Activated naive CD4-positive, alpha-beta T cell treated with anti-CD3 and anti-CD28 coated beads, Interleukin-2, amount 50 U/mL, for 24 hours (primary cell): ENCODE data around the gene KCNRG.
A peak's percentile ranks its signal among the peaks of the same experiment; 100 is the strongest.
"Not testable (repeated sequence)": the region's sequence is repeated elsewhere in the genome, so short reads cannot be mapped to it uniquely, and the experiment has no call there.

Source experiments
- H3K27ac Mint-ChIP-seq: one replicate; pipeline ENCODE4 v1.8.0; 2021; ENCODE audit warnings: mild to moderate bottlenecking, mixed read lengths
- H3K27me3 Mint-ChIP-seq: one replicate; pipeline ENCODE4 v1.8.0; 2021; ENCODE audit warnings: mixed read lengths
- H3K36me3 Mint-ChIP-seq: one replicate; pipeline ENCODE4 v1.8.0; 2021; ENCODE audit warnings: mixed read lengths
- H3K4me1 Mint-ChIP-seq: one replicate; pipeline ENCODE4 v1.8.0; 2021; ENCODE audit warnings: mixed read lengths
- H3K4me3 Mint-ChIP-seq: one replicate; pipeline ENCODE4 v1.8.0; 2021; ENCODE audit warnings: mild to moderate bottlenecking, mixed read lengths
- H3K9me3 Mint-ChIP-seq: one replicate; pipeline ENCODE4 v1.8.0; 2021; ENCODE audit warnings: mixed read lengths

Gene KCNRG

GRCh38 chr13:50015258-50015657 lies at the start of gene KCNRG:
Gene KCNRG, plus strand, starts transcription at chr13:50015444. Its CDS starts 50 bp downstream, at chr13:50015494.
- Mint-ChIP-seq H3K4me1 (peaks cover 54% of the 10 kb centered on the region), H3K4me3 (no peak within 1 kb of the TSS), H3K36me3 (peaks cover 29% of the 10 kb centered on the region), H3K27me3 (no peaks in the 10 kb centered on the region), H3K9me3 (no peaks in the 10 kb centered on the region), H3K27ac (peak within 1 kb of the TSS; percentile 49)

- peaks cover 22% of the 10 kb centered on the region for H3K9me3 Mint-ChIP-seq
- no peaks in the 10 kb centered on the region for H3K4me1 Mint-ChIP-seq
- H3K4me3 Mint-ChIP-seq: no peak overlapping the region
- no peak overlapping the region for H3K27ac Mint-ChIP-seq
- peaks cover 17% of the 10 kb centered on the region for H3K36me3 Mint-ChIP-seq
- no peaks in the 10 kb centered on the region for H3K27me3 Mint-ChIP-seq
These were observed 47.8 kb upstream of the KCNRG start for GRCh38 chr13:49967456-49967855.

- Mint-ChIP-seq H3K4me3 (no peak overlapping the region), H3K27me3 (no peaks in the 10 kb centered on the region), H3K9me3 (no peaks in the 10 kb centered on the region), H3K4me1 (peaks cover 3% of the 10 kb centered on the region), H3K27ac (no peak overlapping the region), H3K36me3 (no peaks in the 10 kb centered on the region)
These were observed 42.5 kb upstream of the KCNRG start for GRCh38 chr13:49972709-49973108.

- Mint-ChIP-seq H3K9me3 (no peaks in the 10 kb centered on the region), H3K27me3 (no peaks in the 10 kb centered on the region), H3K36me3 (no peaks in the 10 kb centered on the region), H3K4me1 (peaks cover 3% of the 10 kb centered on the region), H3K27ac (no peak overlapping the region), H3K4me3 (no peak overlapping the region)
These were observed 39.4 kb upstream of the KCNRG start for GRCh38 chr13:49975826-49976225.

- H3K4me1 Mint-ChIP-seq: peaks cover 3% of the 10 kb centered on the region
- no peaks in the 10 kb centered on the region for H3K9me3 Mint-ChIP-seq
- no peak overlapping the region for H3K27ac Mint-ChIP-seq
- H3K36me3 Mint-ChIP-seq: no peaks in the 10 kb centered on the region
- no peak overlapping the region for H3K4me3 Mint-ChIP-seq
- no peaks in the 10 kb centered on the region for H3K27me3 Mint-ChIP-seq
These were observed 38.7 kb upstream of the KCNRG start for GRCh38 chr13:49976314-49977258.

- no peak overlapping the region for H3K4me3 Mint-ChIP-seq
- no peak overlapping the region for H3K27ac Mint-ChIP-seq
- peaks cover 3% of the 10 kb centered on the region for H3K4me1 Mint-ChIP-seq
- H3K9me3 Mint-ChIP-seq: no peaks in the 10 kb centered on the region
- no peaks in the 10 kb centered on the region for H3K36me3 Mint-ChIP-seq
- H3K27me3 Mint-ChIP-seq: no peaks in the 10 kb centered on the region
These were observed 37.3 kb upstream of the KCNRG start for GRCh38 chr13:49977992-49978391.

- Mint-ChIP-seq H3K27me3 (no peaks in the 10 kb centered on the region), H3K4me3 (no peak overlapping the region)
These were observed 35.0 kb upstream of the KCNRG start for GRCh38 chr13:49980266-49980665.

GRCh38 chr13:49985129-49985528 lies 30.1 kb upstream of the KCNRG start:
- no peak overlapping the region for H3K4me3 Mint-ChIP-seq
- no peaks in the 10 kb centered on the region for H3K4me1 Mint-ChIP-seq
- no peaks in the 10 kb centered on the region for H3K36me3 Mint-ChIP-seq
- H3K27ac Mint-ChIP-seq: no peak overlapping the region
- H3K27me3 Mint-ChIP-seq: no peaks in the 10 kb centered on the region
- no peaks in the 10 kb centered on the region for H3K9me3 Mint-ChIP-seq

More at GRCh38 chr13:49980266-49980665, 35.0 kb upstream of the KCNRG start:
- H3K9me3 Mint-ChIP-seq: no peaks in the 10 kb centered on the region
- peaks cover 3% of the 10 kb centered on the region for H3K4me1 Mint-ChIP-seq
- H3K36me3 Mint-ChIP-seq: no peaks in the 10 kb centered on the region
- no peak overlapping the region for H3K27ac Mint-ChIP-seq

- Mint-ChIP-seq H3K27ac (no peak overlapping the region), H3K27me3 (no peaks in the 10 kb centered on the region)
These were observed 28.8 kb upstream of the KCNRG start for GRCh38 chr13:49986471-49986870.

GRCh38 chr13:49990612-49991011 lies 24.6 kb upstream of the KCNRG start:
- H3K27ac Mint-ChIP-seq, H3K4me1 Mint-ChIP-seq, H3K4me3 Mint-ChIP-seq, H3K9me3 Mint-ChIP-seq, H3K36me3 Mint-ChIP-seq, H3K27me3 Mint-ChIP-seq: not testable (repeated sequence)

More at GRCh38 chr13:49986471-49986870, 28.8 kb upstream of the KCNRG start:
- H3K4me1 Mint-ChIP-seq: no peaks in the 10 kb centered on the region
- no peaks in the 10 kb centered on the region for H3K36me3 Mint-ChIP-seq
- H3K4me3 Mint-ChIP-seq: no peak overlapping the region
- no peaks in the 10 kb centered on the region for H3K9me3 Mint-ChIP-seq

GRCh38 chr13:49993111-49993510 lies 22.1 kb upstream of the KCNRG start:
- Mint-ChIP-seq H3K36me3 (peaks cover 1% of the 10 kb centered on the region), H3K27ac (no peak overlapping the region), H3K9me3 (no peaks in the 10 kb centered on the region), H3K4me3 (no peak overlapping the region), H3K27me3 (no peaks in the 10 kb centered on the region), H3K4me1 (peaks cover 8% of the 10 kb centered on the region)

GRCh38 chr13:49993666-49994065 lies 21.6 kb upstream of the KCNRG start:
- Mint-ChIP-seq H3K4me1 (peaks cover 13% of the 10 kb centered on the region), H3K27me3 (no peaks in the 10 kb centered on the region), H3K36me3 (peaks cover 3% of the 10 kb centered on the region), H3K4me3 (no peak overlapping the region), H3K9me3 (no peaks in the 10 kb centered on the region), H3K27ac (no peak overlapping the region)

GRCh38 chr13:49995625-49996101 lies 19.6 kb upstream of the KCNRG start:
- Mint-ChIP-seq H3K4me1 (peaks cover 32% of the 10 kb centered on the region), H3K27me3 (no peaks in the 10 kb centered on the region), H3K36me3 (peaks cover 6% of the 10 kb centered on the region), H3K27ac (peak overlapping the region; percentile 83), H3K9me3 (no peaks in the 10 kb centered on the region), H3K4me3 (peak overlapping the region; percentile 60)

GRCh38 chr13:49996161-49996915 lies 18.9 kb upstream of the KCNRG start:
- H3K4me1 Mint-ChIP-seq: peaks cover 38% of the 10 kb centered on the region
- H3K27me3 Mint-ChIP-seq: no peaks in the 10 kb centered on the region
- peak overlapping the region; percentile 60 for H3K4me3 Mint-ChIP-seq
- no peaks in the 10 kb centered on the region for H3K9me3 Mint-ChIP-seq
- H3K36me3 Mint-ChIP-seq: peaks cover 6% of the 10 kb centered on the region
- H3K27ac Mint-ChIP-seq: peak overlapping the region; percentile 62

- Mint-ChIP-seq H3K36me3 (peaks cover 6% of the 10 kb centered on the region), H3K9me3 (no peaks in the 10 kb centered on the region), H3K27ac (peak within 1 kb of the TSS; percentile 89), H3K27me3 (no peaks in the 10 kb centered on the region), H3K4me1 (peaks cover 47% of the 10 kb centered on the region), H3K4me3 (peak within 1 kb of the TSS; percentile 87)
These were observed 18.0 kb upstream of the KCNRG start, which contains the start of gene TRIM13 for GRCh38 chr13:49996951-49997895. Gene TRIM13, plus strand, starts transcription at chr13:49997042. Its CDS starts 14,899 bp downstream, at chr13:50011941.
